K562 (cell line): ENCODE results near the gene MYL9. TPM values are rescaled to one million over a fixed set of nuclear protein-coding genes. Genes with fewer than 3 reads are reported as not detected.

ENCODE experiments used
- ATAC-seq: fragments of 200-7000 bp; cut with Tn5 transposase; 3 replicates; pipeline ENCODE4 v1.9.1; 2020; ENCODE audit warnings: moderate library complexity
- BruUV-seq: library from RNA; stranded (reverse); fragments of 400-500 nt; replicated peaks from 2 replicates; lab custom pipeline; 2021; lab: Mats Ljungman, UMichigan
- CTCF ChIA-PET: fragments of 300-600 bp; formaldehyde crosslinking; extraction: SDS; loops from one replicate; lab custom pipeline; 2021; ENCODE audit warnings: low intra/inter-chr PET ratio; lab: Yijun Ruan, JAX
- POLR2A ChIA-PET: fragments of 300-600, 350-650 bp; sonication (Branson Sonifier 250); formaldehyde crosslinking; extraction: SDS; loops from one replicate; lab custom pipeline; 2021; ENCODE audit warnings: antibody characterized with exemption, inconsistent platforms; lab: Yijun Ruan, JAX
- DNase-seq, 4 experiments: peaks; one replicate each; pipeline versions ENCODE4 v3.0.0 to v3.0.0-alpha.2; 2011 to 2018; ENCODE audit warnings: low spot score in 3 of 4, mixed read lengths in 3 of 4; ENCODE audit errors: extremely low read depth in 1 of 4
- FAIRE-seq: peaks from 2 replicates; lab custom pipeline; 2011; peaks lifted over from hg19 to GRCh38; lab: Jason Lieb, UNC
- H2AFZ ChIP-seq: 2 replicates; pipeline ENCODE4 v1.6.0; 2011; ENCODE audit warnings: low read depth, low read length, control low read depth, inconsistent platforms
- H3K27ac ChIP-seq: fragments of 200-600 bp; 3 replicates; pipeline ENCODE4 v1.8.0; 2011; ENCODE audit warnings: low read depth, mild to moderate bottlenecking, control low read depth, inconsistent platforms, low read length, moderate library complexity, mixed read lengths; ENCODE audit errors: extremely low read depth
- H3K27me3 ChIP-seq, 2 experiments: fragments of 300-600 bp in 1 of 2; 2 replicates in 1 of 2; 3 replicates in 1 of 2; pipeline versions ENCODE4 v1.6.0 to v1.8.0; 2011; ENCODE audit warnings: inconsistent platforms in 2 of 2, low read length in 2 of 2, mild to moderate bottlenecking in 1 of 2, mixed read lengths in 1 of 2, moderate library complexity in 1 of 2; ENCODE audit not compliant: control insufficient read depth in 2 of 2, insufficient read depth in 2 of 2
- H3K36me3 ChIP-seq: fragments of 300-600 bp; 3 replicates; pipeline ENCODE4 v1.8.0; 2011; ENCODE audit warnings: mild to moderate bottlenecking, low read length, inconsistent platforms; ENCODE audit not compliant: control insufficient read depth, insufficient read depth
- H3K4me1 ChIP-seq, 2 experiments: fragments of 200-600 bp in 1 of 2; replicated peaks in 1 of 2; 2 replicates in 1 of 2; 3 replicates in 1 of 2; pipeline versions ENCODE4 v1.5.1 to v1.8.0; 2011; ENCODE audit warnings: inconsistent platforms in 2 of 2, low read length in 2 of 2, mild to moderate bottlenecking in 1 of 2, mixed read lengths in 1 of 2, moderate library complexity in 1 of 2; ENCODE audit not compliant: control insufficient read depth in 2 of 2, insufficient read depth in 2 of 2
- H3K4me2 ChIP-seq: 2 replicates; pipeline ENCODE4 v1.6.1; 2011; ENCODE audit warnings: low read length, control low read depth, inconsistent platforms, mixed read lengths; ENCODE audit not compliant: insufficient read depth
- H3K4me3 ChIP-seq: fragments of 200-600 bp; sonication (generic), shearing (Covaris generic); 2 replicates; pipeline ENCODE4 v1.5.1; 2016; ENCODE audit warnings: control low read depth, inconsistent platforms
- H3K79me2 ChIP-seq: fragments of 200-600 bp; 3 replicates; pipeline ENCODE4 v1.8.0; 2011; ENCODE audit warnings: low read length, inconsistent platforms; ENCODE audit not compliant: control insufficient read depth, insufficient read depth
- H3K9ac ChIP-seq, 2 experiments: 2 replicates each; pipeline versions ENCODE4 v1.6.0 to v1.6.1; 2011; ENCODE audit warnings: low read depth in 2 of 2, low read length in 2 of 2, control low read depth in 1 of 2, inconsistent platforms in 1 of 2, mild to moderate bottlenecking in 1 of 2, mixed read lengths in 1 of 2; ENCODE audit not compliant: insufficient read depth in 1 of 2
- H3K9me1 ChIP-seq: one replicate; pipeline ENCODE4 v1.6.0; 2011; ENCODE audit warnings: inconsistent platforms, mild to moderate bottlenecking, low read length, moderate library complexity; ENCODE audit not compliant: control insufficient read depth, insufficient read depth
- H3K9me3 ChIP-seq: replicated peaks from 2 replicates; pipeline ENCODE4 v1.5.1; 2011; ENCODE audit warnings: low read depth, low read length, inconsistent platforms; ENCODE audit not compliant: control insufficient read depth, insufficient read depth
- H4K20me1 ChIP-seq: replicated peaks from 2 replicates; pipeline ENCODE4 v1.6.1; 2011; ENCODE audit warnings: low read length, inconsistent platforms, mixed read lengths; ENCODE audit not compliant: control insufficient read depth, insufficient read depth
- C11orf30 ChIP-seq: fragments of 450-650 bp; IDR thresholded peaks from 2 replicates; pipeline ENCODE4 v1.6.1; 2016; ENCODE audit warnings: low read depth, mild to moderate bottlenecking
- FOSL1 ChIP-seq: fragments of 200-800 bp; sonication (Bioruptor generic); conservative IDR thresholded peaks from 2 replicates; pipeline ENCODE4 v1.6.1; 2016; ENCODE audit warnings: missing genetic modification characterization, missing compliant biosample characterization
- HDAC2 ChIP-seq: fragments of 450-650 bp; IDR thresholded peaks from 2 replicates; pipeline ENCODE4 v1.6.1; 2016; ENCODE audit warnings: mild to moderate bottlenecking
- HNRNPH1 ChIP-seq: fragments of 200-400 bp; formaldehyde crosslinking; optimal IDR thresholded peaks from 2 replicates; pipeline ENCODE3; 2017; ENCODE audit warnings: low read depth, mild to moderate bottlenecking, low read length, moderate library complexity
- IRF1 ChIP-seq: sonication (generic); formaldehyde crosslinking; IDR thresholded peaks from 2 replicates; pipeline ENCODE4 v1.8.0; 2022; ENCODE audit warnings: missing genetic modification reagents, mild to moderate bottlenecking, borderline replicate concordance
- REST ChIP-seq, 2 experiments: fragments of 450-650 bp; formaldehyde crosslinking in 1 of 2; IDR thresholded peaks; 2 replicates each; pipeline versions ENCODE4 v1.4.0 to v1.6.1; 2014 to 2020; ENCODE audit warnings: mild to moderate bottlenecking in 2 of 2, borderline replicate concordance in 1 of 2, low read depth in 1 of 2
- SMARCA4 ChIP-seq: fragments of 450-650 bp; IDR thresholded peaks from 2 replicates; pipeline ENCODE4 v1.6.1; 2016
- ZBTB2 ChIP-seq: fragments of 450-650 bp; IDR thresholded peaks from 2 replicates; pipeline ENCODE4 v1.6.1; 2016; ENCODE audit warnings: antibody characterized with exemption
- ZNF551 ChIP-seq: fragments of 250-450 bp; sonication (Bioruptor Pico); IDR thresholded peaks from 2 replicates; pipeline ENCODE4 v1.5.0; 2021; ENCODE audit warnings: mild to moderate bottlenecking, moderate library complexity
- ZNF75A ChIP-seq: fragments of 450-650 bp; formaldehyde crosslinking; IDR thresholded peaks from 2 replicates; pipeline ENCODE4 v1.4.0; 2020; ENCODE audit warnings: mild to moderate bottlenecking
- WGBS: fragments of 100-300 bp; shearing (Covaris generic); methylation state at CpG from one replicate; pipeline ENCODE4 v1.1.6; 2016; ENCODE audit warnings: low coverage, mixed read lengths; ENCODE audit not compliant: insufficient coverage; ENCODE audit errors: missing lambda C conversion rate; 5-methylcytosine and 5-hydroxymethylcytosine counted together
- in situ Hi-C: fragments of 300-500 bp; cut with MboI; formaldehyde crosslinking; loops from 4 replicates; pipeline ENCODE4 v1.15.0; 2018; ENCODE audit warnings: inconsistent platforms, mixed read lengths
- intact Hi-C: fragments of 100-400 bp; cut with micrococcal nuclease; formaldehyde crosslinking; loops from 2 replicates; pipeline ENCODE4 v1.14.2; 2022
- polyA plus RNA-seq, 8 experiments: library from polyadenylated mRNA; depleted of rRNA in 4 of 8; stranded (reverse) in 5 of 8; unstranded in 3 of 8; fragments of >200 nt; fragmentation: Nextera tagmentation in 2 of 8; fragmentation: Illumina TruSeq in 1 of 8; extraction: Ambion mirVana in 2 of 8; extraction: Trizol in 1 of 8; gene quantifications; 2 replicates each; pipeline versions ENCODE4 v1.2.1 to v1.2.3, GENCODE V29; 2011 to 2014; ENCODE audit warnings: inconsistent platforms in 1 of 8, missing spikeins in 1 of 8
- total RNA-seq, 7 experiments: library from RNA; depleted of rRNA in 6 of 7; stranded (reverse); fragments of >200 nt in 6 of 7; fragmentation: Illumina TruSeq in 2 of 7; extraction: Trizol in 2 of 7; gene quantifications; 2 replicates each; pipeline versions ENCODE4 v1.2.1 to v1.2.3, GENCODE V29; 2011 to 2021; ENCODE audit warnings: low replicate concordance in 1 of 7

MYL9 gene
- total and polyA plus RNA-seq, 9 of the 15 experiments (the other 6 are each of a cell fraction or from before 2014, with no cell fraction given), result 0.11 to 3.2 (median 0.81) TPM; not detected in 1

- peaks cover 7 to 11% of the 10 kb centered on the region in 2 experiments for H3K4me1 ChIP-seq
- peak overlapping the region in 1 of 2 experiments; percentile 50; a peak in 1 of 4 replicates for H3K9ac ChIP-seq
- BruUV-seq, result TSS peak; percentile 33
- no peak overlapping the region for H3K4me2 ChIP-seq
- no peak overlapping the region for H3K4me3 ChIP-seq
- no peak overlapping the region for H2AFZ ChIP-seq
- no peaks in the 10 kb centered on the region for H3K79me2 ChIP-seq
- ATAC-seq (peak; percentile 68), DNase-seq (peak; percentile 30 to 55 (median 42)), FAIRE-seq (peak; percentile 77)
- in situ Hi-C loops (no loop called here), intact Hi-C loops (loop anchor here (1.0 kb wide), 1 partner anchor 35 kb away; no protein-coding TSS in a partner anchor)
- H4K20me1 ChIP-seq, result peaks cover 7% of the 10 kb centered on the region; the same call in 1 of the 2 replicates
- no peak overlapping the region; the same call in 2 of the 3 replicates for H3K27ac ChIP-seq
- CTCF ChIA-PET, result interaction anchor here (1.3 kb wide), 2 partner anchors 35 to 85 kb away, joined by 3 to 8 read pairs; no protein-coding TSS in a partner anchor
- 55% methylated on average over 8 of the region's 9 CpGs for WGBS
- peaks cover 18% of the 10 kb centered on the region; the same call in 2 of the 3 replicates for H3K36me3 ChIP-seq
- H3K9me3 ChIP-seq, result no peaks in the 10 kb centered on the region
- POLR2A ChIA-PET, result interaction anchor here (0.7 to 0.9 kb wide), 3 partner anchors 14 to 593 kb away, joined by 3 to 4 read pairs (median 4); partner anchors contain the start of gene RAB5IF
- no peaks in the 10 kb centered on the region for H3K27me3 ChIP-seq
- peaks cover 3% of the 10 kb centered on the region for H3K9me1 ChIP-seq
- TF ChIP-seq REST (IDR thresholded peaks at IDR 0.05; ENCODE audit: borderline replicate concordance) (peak; percentile 52; the same call in 1 of the 2 replicates), REST (CRISPR knock-in tag; IDR thresholded peaks at IDR 0.05; ENCODE audit: low read depth) (no peak), HNRNPH1 (no peak), ZNF551 (CRISPR knock-in tag) (no peak), FOSL1 (tag) (no peak), HDAC2 (0 out of 2 replicates have a peak, but pooled peaks have one; percentile 43), SMARCA4 (peak; percentile 56), ZBTB2 (peak; percentile 33; the same call in 1 of the 2 replicates), IRF1 (CRISPR knock-in tag) (no peak), ZNF75A (CRISPR knock-in tag) (peak; percentile 99), C11orf30 (peak; percentile 25; the same call in 1 of the 2 replicates)
These were observed 50.7 kb downstream of the MYL9 start for GRCh38 chr20:36591854-36592641.
